ENCODE data around the gene ATP1A4. TPM values are rescaled to one million over a fixed set of nuclear protein-coding genes. Genes with fewer than 3 reads are reported as not detected.

The ATP1A4 gene
- total RNA-seq, 2 donors from 2014 or later, result 2.8 to 5.2 TPM

DNA sequence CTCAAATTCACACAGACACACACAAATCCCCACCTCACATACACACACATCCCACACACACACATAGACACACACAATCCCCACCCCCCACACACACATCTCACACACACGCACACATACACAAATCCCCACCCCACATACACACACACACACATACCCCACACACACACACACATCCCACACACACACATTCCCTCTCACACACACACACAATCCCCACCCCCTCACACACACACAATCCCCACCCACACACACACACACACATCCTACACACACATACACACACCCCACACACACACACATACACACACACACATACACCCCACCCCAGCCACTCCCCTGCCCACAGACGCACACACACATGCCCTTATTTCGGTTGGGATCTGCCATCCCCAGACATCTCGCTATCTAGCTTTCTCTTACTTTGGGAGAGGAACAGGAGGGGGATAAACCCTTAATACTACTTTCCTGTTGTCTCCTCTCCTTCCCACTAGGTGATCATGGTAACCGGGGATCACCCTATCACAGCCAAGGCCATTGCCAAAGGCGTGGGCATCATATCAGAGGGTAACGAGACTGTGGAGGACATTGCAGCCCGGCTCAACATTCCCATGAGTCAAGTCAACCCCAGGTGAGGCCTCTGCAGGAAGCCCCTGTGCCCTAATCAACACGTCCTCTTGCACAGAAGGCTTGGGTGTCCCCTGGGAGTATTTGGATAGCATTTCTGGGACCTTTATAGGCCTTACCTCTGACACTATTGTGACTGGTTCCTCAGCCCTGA lies 17.2 kb upstream of the ATP1A4 start:
- intact Hi-C loops (cut with DNase I), result no loop called here
- no peaks in the 10 kb centered on the region for H3K4me1 ChIP-seq (replicated peaks)
- H3K36me3 ChIP-seq, result no peaks in the 10 kb centered on the region
- TF ChIP-seq, protein P1, sequence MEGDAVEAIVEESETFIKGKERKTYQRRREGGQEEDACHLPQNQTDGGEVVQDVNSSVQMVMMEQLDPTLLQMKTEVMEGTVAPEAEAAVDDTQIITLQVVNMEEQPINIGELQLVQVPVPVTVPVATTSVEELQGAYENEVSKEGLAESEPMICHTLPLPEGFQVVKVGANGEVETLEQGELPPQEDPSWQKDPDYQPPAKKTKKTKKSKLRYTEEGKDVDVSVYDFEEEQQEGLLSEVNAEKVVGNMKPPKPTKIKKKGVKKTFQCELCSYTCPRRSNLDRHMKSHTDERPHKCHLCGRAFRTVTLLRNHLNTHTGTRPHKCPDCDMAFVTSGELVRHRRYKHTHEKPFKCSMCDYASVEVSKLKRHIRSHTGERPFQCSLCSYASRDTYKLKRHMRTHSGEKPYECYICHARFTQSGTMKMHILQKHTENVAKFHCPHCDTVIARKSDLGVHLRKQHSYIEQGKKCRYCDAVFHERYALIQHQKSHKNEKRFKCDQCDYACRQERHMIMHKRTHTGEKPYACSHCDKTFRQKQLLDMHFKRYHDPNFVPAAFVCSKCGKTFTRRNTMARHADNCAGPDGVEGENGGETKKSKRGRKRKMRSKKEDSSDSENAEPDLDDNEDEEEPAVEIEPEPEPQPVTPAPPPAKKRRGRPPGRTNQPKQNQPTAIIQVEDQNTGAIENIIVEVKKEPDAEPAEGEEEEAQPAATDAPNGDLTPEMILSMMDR (IDR thresholded peaks at IDR 0.05), result no peak
- TF ChIP-seq POLR2A (IDR thresholded peaks at IDR 0.05), result no peak
- TF ChIP-seq POLR2AphosphoS5 (IDR thresholded peaks at IDR 0.05), result no peak
- no peak overlapping the region for H3K4me3 ChIP-seq
- no peaks in the 10 kb centered on the region for H3K27me3 ChIP-seq (replicated peaks; ENCODE audit: insufficient read depth)
- 88% methylated on average over 9 of the region's 9 CpGs for WGBS
- H3K9me3 ChIP-seq, result no peaks in the 10 kb centered on the region
- no peak overlapping the region for H3K27ac ChIP-seq
- DNase-seq (ENCODE audit: low spot score), result no peak

DNA sequence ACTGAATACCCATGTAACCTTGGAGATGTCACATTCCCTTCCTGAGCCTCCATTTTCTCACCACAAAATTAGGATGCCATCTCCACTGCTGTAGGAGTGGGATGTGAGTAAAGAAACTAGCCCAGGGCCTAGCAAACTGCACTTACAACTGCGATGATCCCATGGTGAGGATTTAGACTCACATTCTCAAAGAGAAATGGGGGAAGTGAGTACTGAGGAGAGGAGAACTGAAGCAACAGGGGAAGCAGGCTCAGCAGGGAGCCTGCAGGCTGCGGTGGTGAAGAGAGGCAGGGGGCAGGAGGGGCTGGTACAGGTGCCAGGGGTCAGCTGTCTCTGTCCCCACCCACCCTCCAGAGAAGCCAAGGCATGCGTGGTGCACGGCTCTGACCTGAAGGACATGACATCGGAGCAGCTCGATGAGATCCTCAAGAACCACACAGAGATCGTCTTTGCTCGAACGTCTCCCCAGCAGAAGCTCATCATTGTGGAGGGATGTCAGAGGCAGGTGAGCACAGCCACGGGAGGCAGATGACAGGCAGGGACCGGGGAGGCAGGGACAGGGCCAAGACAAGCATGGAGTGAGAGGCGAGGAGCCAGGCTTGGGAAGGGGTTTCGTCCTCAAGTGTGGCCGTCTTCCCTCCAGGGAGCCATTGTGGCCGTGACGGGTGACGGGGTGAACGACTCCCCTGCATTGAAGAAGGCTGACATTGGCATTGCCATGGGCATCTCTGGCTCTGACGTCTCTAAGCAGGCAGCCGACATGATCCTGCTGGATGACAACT lies 16.4 kb upstream of the ATP1A4 start:
- WGBS, result 81% methylated on average over 19 of the region's 20 CpGs
- no peak for TF ChIP-seq POLR2A (IDR thresholded peaks at IDR 0.05)
- TF ChIP-seq POLR2AphosphoS5 (IDR thresholded peaks at IDR 0.05), result no peak
- TF ChIP-seq, protein P1 (IDR thresholded peaks at IDR 0.05), result no peak
- H3K27me3 ChIP-seq (replicated peaks; ENCODE audit: insufficient read depth), result no peaks in the 10 kb centered on the region

DNA sequence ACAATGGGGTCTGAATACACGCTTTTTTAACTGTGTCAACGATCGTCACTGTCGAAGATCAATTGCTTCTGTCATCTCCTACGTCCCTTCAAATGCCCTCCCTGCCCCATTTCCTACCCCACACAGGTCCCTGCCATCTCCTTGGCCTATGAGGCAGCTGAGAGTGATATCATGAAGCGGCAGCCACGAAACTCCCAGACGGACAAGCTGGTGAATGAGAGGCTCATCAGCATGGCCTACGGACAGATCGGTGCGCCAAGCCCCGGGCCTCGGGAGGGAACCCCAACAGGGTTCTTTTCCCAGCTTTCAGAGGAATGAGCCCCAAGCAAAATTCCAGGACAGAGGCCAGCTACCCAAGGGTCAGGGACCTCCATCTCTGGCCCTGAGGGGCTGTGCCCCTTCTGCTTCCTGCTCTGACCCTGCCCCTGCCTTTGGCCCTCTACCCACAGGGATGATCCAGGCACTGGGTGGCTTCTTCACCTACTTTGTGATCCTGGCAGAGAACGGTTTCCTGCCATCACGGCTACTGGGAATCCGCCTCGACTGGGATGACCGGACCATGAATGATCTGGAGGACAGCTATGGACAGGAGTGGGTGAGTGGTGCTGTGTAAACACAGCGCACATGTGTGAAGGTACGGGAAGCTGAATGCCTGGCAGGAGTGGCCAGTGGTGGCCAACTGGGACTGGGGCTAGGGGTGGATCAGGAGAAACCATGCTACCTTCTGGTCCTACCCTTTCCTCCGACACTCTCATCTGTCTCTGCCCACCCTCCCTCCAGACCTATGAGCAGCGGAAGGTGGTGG lies 15.1 kb upstream of the ATP1A4 start:
- no peaks in the 10 kb centered on the region for H3K9me3 ChIP-seq
- TF ChIP-seq, protein P1 (IDR thresholded peaks at IDR 0.05), result no peak
- TF ChIP-seq POLR2AphosphoS5 (IDR thresholded peaks at IDR 0.05) (no peak), POLR2A (IDR thresholded peaks at IDR 0.05) (no peak)
- intact Hi-C loops (cut with DNase I), result no loop called here
- H3K4me3 ChIP-seq, result no peak overlapping the region
- DNase-seq (ENCODE audit: low spot score), result no peak
- 90% methylated on average over 22 of the region's 22 CpGs for WGBS
- H3K27ac ChIP-seq, result no peak overlapping the region
- H3K4me1 ChIP-seq (replicated peaks), result no peaks in the 10 kb centered on the region
- H3K27me3 ChIP-seq (replicated peaks; ENCODE audit: insufficient read depth), result no peaks in the 10 kb centered on the region
- no peaks in the 10 kb centered on the region for H3K36me3 ChIP-seq

More for the DNA sequence above, 16.4 kb upstream of the ATP1A4 start:
- Histone ChIP-seq H3K4me3 (no peak overlapping the region), H3K9me3 (no peaks in the 10 kb centered on the region), H3K27ac (no peak overlapping the region), H3K36me3 (no peaks in the 10 kb centered on the region), H3K4me1 (replicated peaks) (no peaks in the 10 kb centered on the region)
- intact Hi-C loops (cut with DNase I), result no loop called here
- no peak for DNase-seq (ENCODE audit: low spot score)

DNA sequence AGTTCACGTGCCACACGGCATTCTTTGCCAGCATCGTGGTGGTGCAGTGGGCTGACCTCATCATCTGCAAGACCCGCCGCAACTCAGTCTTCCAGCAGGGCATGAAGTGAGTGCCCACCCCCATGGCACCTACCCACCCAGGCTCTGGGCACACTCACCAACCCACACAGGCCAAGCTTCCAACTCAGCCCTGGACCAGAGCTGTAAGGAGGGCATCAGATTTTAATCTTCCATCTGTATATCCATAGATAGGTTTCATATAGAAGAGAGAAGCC lies 14.5 kb upstream of the ATP1A4 start:
- H3K4me1 ChIP-seq (replicated peaks), result no peaks in the 10 kb centered on the region
- no peaks in the 10 kb centered on the region for H3K36me3 ChIP-seq
- 89% methylated on average over 5 of the region's 5 CpGs for WGBS
- DNase-seq (ENCODE audit: low spot score), result no peak
- no peak for TF ChIP-seq POLR2AphosphoS5 (IDR thresholded peaks at IDR 0.05)
- TF ChIP-seq, protein P1 (IDR thresholded peaks at IDR 0.05), result no peak
- TF ChIP-seq POLR2A (IDR thresholded peaks at IDR 0.05), result no peak
- H3K27ac ChIP-seq, result no peak overlapping the region
- H3K4me3 ChIP-seq, result no peak overlapping the region
- no peaks in the 10 kb centered on the region for H3K9me3 ChIP-seq
- intact Hi-C loops (cut with DNase I), result no loop called here
- no peaks in the 10 kb centered on the region for H3K27me3 ChIP-seq (replicated peaks; ENCODE audit: insufficient read depth)

Data from prostate gland (tissue), 2 donors.